Measurements from ENCODE around the gene EHMT1.
"Not testable (repeated sequence)": the region's sequence is repeated elsewhere in the genome, so short reads cannot be mapped to it uniquely, and the experiment has no call there.

The EHMT1 gene

DNA sequence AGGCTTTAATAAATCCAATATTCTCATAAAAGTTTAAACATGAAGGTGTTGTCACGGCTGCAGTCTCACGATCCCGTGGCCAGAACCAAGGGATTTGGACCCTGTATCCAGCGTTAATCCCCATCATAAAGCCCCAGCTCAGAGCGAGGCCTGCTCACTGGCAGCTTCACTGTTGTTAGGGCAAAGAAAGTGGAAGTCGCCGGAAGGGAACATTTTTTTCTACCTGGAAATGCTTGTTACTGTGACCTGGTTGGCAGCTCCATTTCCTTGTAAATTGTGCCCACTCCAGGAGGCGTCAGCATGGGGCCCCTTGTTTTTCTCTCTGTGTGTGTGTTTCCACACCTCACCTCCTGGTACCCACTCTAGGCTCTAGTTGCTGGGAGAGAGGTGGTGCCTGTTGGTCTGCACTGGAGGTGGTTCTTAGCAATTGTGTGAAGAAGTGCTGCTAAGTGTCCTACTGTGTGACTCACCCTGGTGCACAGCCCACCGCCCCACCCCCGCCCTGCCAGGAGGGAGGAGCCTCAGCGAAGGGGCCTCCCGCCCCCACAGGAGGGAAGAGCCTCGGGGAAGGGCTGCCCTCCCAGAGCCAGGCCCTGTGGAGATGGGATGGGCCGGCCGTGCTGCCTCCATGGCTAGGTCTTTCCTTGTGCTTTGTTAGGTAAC lies 105.1 kb downstream of the EHMT1 start:
- Histone ChIP-seq H3K4me2 (ENCODE audit: low read length) (no peak overlapping the region), H3K9me2 (ENCODE audit: low read depth, low read length) (no peaks in the 10 kb centered on the region), H3K4me1 (ENCODE audit: insufficient read depth, low read length, severe bottlenecking) (no peaks in the 10 kb centered on the region), H3K4me3 (ENCODE audit: low read depth, low read length, poor library complexity, severe bottlenecking) (no peak overlapping the region), H3K9me3 (ENCODE audit: low read length) (no peaks in the 10 kb centered on the region), H4K20me1 (ENCODE audit: insufficient read depth, low read length) (no peaks in the 10 kb centered on the region), H3K27ac (ENCODE audit: low read depth, low read length, poor library complexity, severe bottlenecking) (no peak overlapping the region), H3K79me2 (ENCODE audit: insufficient read depth, low read length) (peaks cover 21% of the 10 kb centered on the region), H3K27me3 (ENCODE audit: insufficient read depth, low read length) (no peaks in the 10 kb centered on the region), H3K36me3 (ENCODE audit: insufficient read depth, low read length) (peaks cover 87% of the 10 kb centered on the region), H3K9ac (ENCODE audit: low read length) (no peak overlapping the region), H3F3A (ENCODE audit: insufficient read depth, low read length) (no peaks in the 10 kb centered on the region), H2AFZ (ENCODE audit: low read length) (no peak overlapping the region)
- TF ChIP-seq EZH2 (IDR thresholded peaks at IDR 0.05; ENCODE audit: borderline replicate concordance, low read length): no peak
- TF ChIP-seq, protein P1, sequence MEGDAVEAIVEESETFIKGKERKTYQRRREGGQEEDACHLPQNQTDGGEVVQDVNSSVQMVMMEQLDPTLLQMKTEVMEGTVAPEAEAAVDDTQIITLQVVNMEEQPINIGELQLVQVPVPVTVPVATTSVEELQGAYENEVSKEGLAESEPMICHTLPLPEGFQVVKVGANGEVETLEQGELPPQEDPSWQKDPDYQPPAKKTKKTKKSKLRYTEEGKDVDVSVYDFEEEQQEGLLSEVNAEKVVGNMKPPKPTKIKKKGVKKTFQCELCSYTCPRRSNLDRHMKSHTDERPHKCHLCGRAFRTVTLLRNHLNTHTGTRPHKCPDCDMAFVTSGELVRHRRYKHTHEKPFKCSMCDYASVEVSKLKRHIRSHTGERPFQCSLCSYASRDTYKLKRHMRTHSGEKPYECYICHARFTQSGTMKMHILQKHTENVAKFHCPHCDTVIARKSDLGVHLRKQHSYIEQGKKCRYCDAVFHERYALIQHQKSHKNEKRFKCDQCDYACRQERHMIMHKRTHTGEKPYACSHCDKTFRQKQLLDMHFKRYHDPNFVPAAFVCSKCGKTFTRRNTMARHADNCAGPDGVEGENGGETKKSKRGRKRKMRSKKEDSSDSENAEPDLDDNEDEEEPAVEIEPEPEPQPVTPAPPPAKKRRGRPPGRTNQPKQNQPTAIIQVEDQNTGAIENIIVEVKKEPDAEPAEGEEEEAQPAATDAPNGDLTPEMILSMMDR (IDR thresholded peaks at IDR 0.05; ENCODE audit: low read length): no peak

DNA sequence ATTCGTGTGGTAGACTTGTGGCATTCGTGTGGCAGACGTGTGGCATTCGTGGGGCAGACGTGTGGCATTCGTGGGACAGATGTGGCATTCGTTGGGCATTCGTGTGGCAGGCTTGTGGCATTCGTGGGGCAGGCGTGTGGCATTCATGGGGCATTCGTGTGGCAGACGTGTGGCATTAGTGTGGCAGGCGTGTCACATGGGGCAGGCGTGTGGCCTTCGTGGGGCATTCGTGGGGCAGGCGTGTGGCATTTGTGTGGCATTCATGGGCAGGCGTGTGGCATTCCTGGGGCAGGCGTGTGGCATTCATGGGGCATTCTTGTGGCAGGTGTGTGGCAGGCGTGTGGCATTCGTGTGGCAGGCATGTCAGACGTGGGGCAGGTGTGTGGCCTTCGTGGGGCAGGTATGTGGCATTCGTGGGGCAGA lies 106.0 kb downstream of the EHMT1 start:
- peaks cover 85% of the 10 kb centered on the region for H3K36me3 ChIP-seq (ENCODE audit: insufficient read depth, low read length)
- no peak for TF ChIP-seq EZH2 (IDR thresholded peaks at IDR 0.05; ENCODE audit: borderline replicate concordance, low read length)
- TF ChIP-seq, protein P1 (IDR thresholded peaks at IDR 0.05; ENCODE audit: low read length): no peak
- H3K79me2 ChIP-seq (ENCODE audit: insufficient read depth, low read length): peaks cover 21% of the 10 kb centered on the region

DNA sequence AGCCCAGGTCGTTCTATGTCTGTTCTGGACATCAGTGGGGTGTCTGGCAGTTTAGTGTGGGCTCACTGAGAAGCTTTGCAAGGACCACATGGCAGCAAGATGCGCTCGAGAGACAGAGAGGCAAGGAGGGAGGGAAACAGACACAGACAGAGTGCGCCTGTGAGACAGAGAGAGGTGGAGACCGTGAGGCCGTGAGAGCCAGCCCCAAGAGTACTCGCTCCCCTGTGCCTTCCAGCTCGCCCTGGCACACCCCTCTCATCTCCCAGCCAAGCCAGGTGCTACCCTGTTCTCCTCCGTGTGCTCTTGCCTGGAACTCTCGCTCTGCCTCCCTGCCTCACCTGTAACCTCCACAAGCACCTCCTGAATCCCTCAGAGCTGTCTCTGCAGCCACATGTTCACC lies 106.8 kb downstream of the EHMT1 start:
- Histone ChIP-seq H3F3A (ENCODE audit: insufficient read depth, low read length) (no peaks in the 10 kb centered on the region), H3K27me3 (ENCODE audit: insufficient read depth, low read length) (no peaks in the 10 kb centered on the region), H4K20me1 (ENCODE audit: insufficient read depth, low read length) (no peaks in the 10 kb centered on the region), H3K4me2 (ENCODE audit: low read length) (no peak overlapping the region), H3K27ac (ENCODE audit: low read depth, low read length, poor library complexity, severe bottlenecking) (no peak overlapping the region), H3K9me2 (ENCODE audit: low read depth, low read length) (no peaks in the 10 kb centered on the region), H3K9me3 (ENCODE audit: low read length) (no peaks in the 10 kb centered on the region), H3K4me1 (ENCODE audit: insufficient read depth, low read length, severe bottlenecking) (no peaks in the 10 kb centered on the region), H3K36me3 (ENCODE audit: insufficient read depth, low read length) (peaks cover 85% of the 10 kb centered on the region), H3K9ac (ENCODE audit: low read length) (no peak overlapping the region), H2AFZ (ENCODE audit: low read length) (no peak overlapping the region), H3K4me3 (ENCODE audit: low read depth, low read length, poor library complexity, severe bottlenecking) (no peak overlapping the region), H3K79me2 (ENCODE audit: insufficient read depth, low read length) (peaks cover 21% of the 10 kb centered on the region)
- TF ChIP-seq, protein P1 (IDR thresholded peaks at IDR 0.05; ENCODE audit: low read length): no peak
- TF ChIP-seq EZH2 (IDR thresholded peaks at IDR 0.05; ENCODE audit: borderline replicate concordance, low read length): no peak

More for the DNA sequence above, 106.0 kb downstream of the EHMT1 start:
- Histone ChIP-seq H3K27me3 (ENCODE audit: insufficient read depth, low read length) (no peaks in the 10 kb centered on the region), H2AFZ (ENCODE audit: low read length) (no peak overlapping the region), H3K27ac (ENCODE audit: low read depth, low read length, poor library complexity, severe bottlenecking) (no peak overlapping the region), H4K20me1 (ENCODE audit: insufficient read depth, low read length) (no peaks in the 10 kb centered on the region), H3F3A (ENCODE audit: insufficient read depth, low read length) (no peaks in the 10 kb centered on the region), H3K4me2 (ENCODE audit: low read length) (no peak overlapping the region), H3K9ac (ENCODE audit: low read length) (no peak overlapping the region), H3K9me3 (ENCODE audit: low read length) (no peaks in the 10 kb centered on the region), H3K4me1 (ENCODE audit: insufficient read depth, low read length, severe bottlenecking) (no peaks in the 10 kb centered on the region), H3K4me3 (ENCODE audit: low read depth, low read length, poor library complexity, severe bottlenecking) (no peak overlapping the region), H3K9me2 (ENCODE audit: low read depth, low read length) (no peaks in the 10 kb centered on the region)

DNA sequence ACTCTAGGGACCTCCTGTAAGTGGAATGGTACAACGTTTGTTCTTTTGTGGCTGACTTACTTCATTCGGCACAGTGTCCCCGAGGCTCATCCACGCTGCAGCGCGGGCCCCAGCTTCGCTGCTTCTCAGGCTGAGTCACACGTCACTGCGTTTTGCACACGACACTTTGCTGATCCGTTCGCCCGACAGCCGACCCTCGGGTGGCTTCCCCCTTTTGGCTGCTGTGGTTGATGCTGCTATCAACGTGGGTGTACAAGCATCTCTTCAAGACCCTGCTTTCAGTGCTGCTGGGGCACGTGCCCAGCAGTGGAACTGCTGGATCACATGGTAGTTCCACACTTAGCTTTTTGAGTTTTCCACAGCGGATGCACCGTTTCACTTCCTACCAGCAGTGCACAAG lies 107.5 kb downstream of the EHMT1 start:
- H3K27ac ChIP-seq (ENCODE audit: low read depth, low read length, poor library complexity, severe bottlenecking); H3K9me3 ChIP-seq (ENCODE audit: low read length); H3K4me3 ChIP-seq (ENCODE audit: low read depth, low read length, poor library complexity, severe bottlenecking); H3K9me2 ChIP-seq (ENCODE audit: low read depth, low read length); H3K9ac ChIP-seq (ENCODE audit: low read length); H2AFZ ChIP-seq (ENCODE audit: low read length); H3F3A ChIP-seq (ENCODE audit: insufficient read depth, low read length); H4K20me1 ChIP-seq (ENCODE audit: insufficient read depth, low read length); H3K4me2 ChIP-seq (ENCODE audit: low read length); H3K4me1 ChIP-seq (ENCODE audit: insufficient read depth, low read length, severe bottlenecking); H3K27me3 ChIP-seq (ENCODE audit: insufficient read depth, low read length): not testable (repeated sequence)
- Histone ChIP-seq H3K79me2 (ENCODE audit: insufficient read depth, low read length) (peaks cover 21% of the 10 kb centered on the region), H3K36me3 (ENCODE audit: insufficient read depth, low read length) (peaks cover 86% of the 10 kb centered on the region)

All from OCI-LY1 (cell line).